Liver (tissue), 3 donors: ENCODE data around the gene PNMA6A.

Source experiments
- ATF3 ChIP-seq: IDR thresholded peaks from 2 replicates; pipeline ENCODE4 v1.6.1; 2016; ENCODE audit warnings: antibody characterized with exemption
- EGR1 ChIP-seq, 2 donors: IDR thresholded peaks; 2 replicates each; pipeline ENCODE4 v1.6.1; 2016 to 2018; ENCODE audit warnings: antibody characterized with exemption in 2 of 2, low read depth in 2 of 2
- GABPA ChIP-seq, 2 donors: IDR thresholded peaks in 1 of 2; conservative IDR thresholded peaks in 1 of 2; 2 replicates each; pipeline ENCODE4 v1.6.1; 2016; ENCODE audit warnings: antibody characterized with exemption in 2 of 2, mild to moderate bottlenecking in 1 of 2, moderate library complexity in 1 of 2
- JUND ChIP-seq, 2 donors: IDR thresholded peaks; 2 replicates each; pipeline ENCODE4 v1.6.1; 2016; ENCODE audit warnings: antibody characterized with exemption in 2 of 2
- RAD21 ChIP-seq, 2 donors: IDR thresholded peaks; 2 replicates each; pipeline ENCODE4 v1.6.1; 2016; ENCODE audit warnings: antibody characterized with exemption in 2 of 2, mild to moderate bottlenecking in 2 of 2
- TF ChIP-seq, protein P1 (sequence below): fragments of 150-350 bp; IDR thresholded peaks from 2 replicates; pipeline ENCODE4 v1.5.1; 2017; ENCODE audit warnings: improper control_type of control experiment, low read depth, low read length; ENCODE audit not compliant: missing input control
- donor health status: healthy.
- donor health status: healthy.

DNA sequence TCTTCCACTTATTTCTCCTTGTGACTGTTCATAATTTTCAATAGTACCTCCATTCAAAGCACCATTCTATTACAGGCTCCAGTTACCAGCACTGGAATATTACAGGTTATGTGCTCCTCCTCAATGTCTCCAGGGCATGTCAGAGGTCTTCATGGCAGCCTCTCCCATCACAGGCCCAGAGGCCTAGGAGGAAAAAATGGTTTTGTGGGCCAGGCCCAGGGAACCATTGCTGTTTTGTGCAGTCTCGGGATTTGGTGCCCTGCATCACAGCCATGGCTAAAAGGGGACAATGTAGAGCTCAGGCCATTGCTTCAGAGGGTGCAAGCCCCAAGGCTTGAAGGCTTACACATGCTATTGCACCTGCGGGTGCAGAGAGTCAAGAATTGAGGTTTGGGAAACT lies 23.2 kb upstream of the PNMA6A start:
- TF ChIP-seq, protein P1, sequence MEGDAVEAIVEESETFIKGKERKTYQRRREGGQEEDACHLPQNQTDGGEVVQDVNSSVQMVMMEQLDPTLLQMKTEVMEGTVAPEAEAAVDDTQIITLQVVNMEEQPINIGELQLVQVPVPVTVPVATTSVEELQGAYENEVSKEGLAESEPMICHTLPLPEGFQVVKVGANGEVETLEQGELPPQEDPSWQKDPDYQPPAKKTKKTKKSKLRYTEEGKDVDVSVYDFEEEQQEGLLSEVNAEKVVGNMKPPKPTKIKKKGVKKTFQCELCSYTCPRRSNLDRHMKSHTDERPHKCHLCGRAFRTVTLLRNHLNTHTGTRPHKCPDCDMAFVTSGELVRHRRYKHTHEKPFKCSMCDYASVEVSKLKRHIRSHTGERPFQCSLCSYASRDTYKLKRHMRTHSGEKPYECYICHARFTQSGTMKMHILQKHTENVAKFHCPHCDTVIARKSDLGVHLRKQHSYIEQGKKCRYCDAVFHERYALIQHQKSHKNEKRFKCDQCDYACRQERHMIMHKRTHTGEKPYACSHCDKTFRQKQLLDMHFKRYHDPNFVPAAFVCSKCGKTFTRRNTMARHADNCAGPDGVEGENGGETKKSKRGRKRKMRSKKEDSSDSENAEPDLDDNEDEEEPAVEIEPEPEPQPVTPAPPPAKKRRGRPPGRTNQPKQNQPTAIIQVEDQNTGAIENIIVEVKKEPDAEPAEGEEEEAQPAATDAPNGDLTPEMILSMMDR, result no peak
- TF ChIP-seq JUND (IDR thresholded peaks at IDR 0.05) (no peak), GABPA (IDR thresholded peaks at IDR 0.05 in 1 of 2, conservative IDR thresholded peaks at IDR 0.05 in 1 of 2) (no peak), RAD21 (IDR thresholded peaks at IDR 0.05) (no peak), ATF3 (no peak), EGR1 (IDR thresholded peaks at IDR 0.05; ENCODE audit: low read depth in 2 of 2) (no peak)
